ENCODE measurements around the gene FKBP1A.

DNA sequence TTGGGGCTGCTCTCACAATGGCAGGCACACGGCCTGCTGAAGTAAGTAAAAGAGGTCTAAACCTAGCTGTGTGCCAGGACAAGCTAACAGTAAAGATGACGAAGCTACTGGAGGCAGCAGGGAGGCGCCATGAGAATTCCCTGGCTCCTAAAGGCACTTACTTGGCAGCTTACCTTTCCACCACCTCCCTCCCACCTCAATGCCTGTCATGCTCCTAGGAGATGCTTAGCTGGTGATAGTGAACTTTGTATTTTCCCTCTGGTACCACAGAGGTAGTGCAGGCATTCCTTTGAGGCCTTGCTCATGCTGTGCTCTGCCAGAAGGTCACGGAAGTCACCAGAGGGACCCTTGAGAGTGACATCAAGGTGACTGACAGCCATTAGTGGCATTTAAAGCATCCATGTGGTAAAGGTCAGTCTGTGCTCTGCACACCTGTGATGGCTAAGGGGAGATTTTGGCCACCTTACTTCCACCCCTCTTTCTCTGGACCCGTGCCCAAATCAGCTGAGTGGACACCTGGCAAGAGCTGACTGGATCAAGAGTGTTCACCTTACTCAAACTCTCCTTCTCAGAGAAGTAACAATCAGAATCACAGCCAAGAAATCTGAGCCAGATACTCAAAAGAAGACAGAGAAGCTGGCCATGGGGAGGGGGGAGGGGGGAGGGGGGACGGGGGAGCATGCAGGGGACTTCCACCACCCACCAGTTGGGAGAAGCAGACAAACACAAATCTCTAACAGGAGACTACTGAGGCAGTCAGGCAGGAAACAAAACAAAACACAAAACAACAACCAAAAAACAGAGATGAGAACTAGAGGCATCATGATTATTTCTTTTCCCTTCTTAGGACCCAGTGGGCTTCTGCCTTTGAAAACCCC is 2.9 kb downstream of the FKBP1A start:
- TF ChIP-seq, protein P1, sequence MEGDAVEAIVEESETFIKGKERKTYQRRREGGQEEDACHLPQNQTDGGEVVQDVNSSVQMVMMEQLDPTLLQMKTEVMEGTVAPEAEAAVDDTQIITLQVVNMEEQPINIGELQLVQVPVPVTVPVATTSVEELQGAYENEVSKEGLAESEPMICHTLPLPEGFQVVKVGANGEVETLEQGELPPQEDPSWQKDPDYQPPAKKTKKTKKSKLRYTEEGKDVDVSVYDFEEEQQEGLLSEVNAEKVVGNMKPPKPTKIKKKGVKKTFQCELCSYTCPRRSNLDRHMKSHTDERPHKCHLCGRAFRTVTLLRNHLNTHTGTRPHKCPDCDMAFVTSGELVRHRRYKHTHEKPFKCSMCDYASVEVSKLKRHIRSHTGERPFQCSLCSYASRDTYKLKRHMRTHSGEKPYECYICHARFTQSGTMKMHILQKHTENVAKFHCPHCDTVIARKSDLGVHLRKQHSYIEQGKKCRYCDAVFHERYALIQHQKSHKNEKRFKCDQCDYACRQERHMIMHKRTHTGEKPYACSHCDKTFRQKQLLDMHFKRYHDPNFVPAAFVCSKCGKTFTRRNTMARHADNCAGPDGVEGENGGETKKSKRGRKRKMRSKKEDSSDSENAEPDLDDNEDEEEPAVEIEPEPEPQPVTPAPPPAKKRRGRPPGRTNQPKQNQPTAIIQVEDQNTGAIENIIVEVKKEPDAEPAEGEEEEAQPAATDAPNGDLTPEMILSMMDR (IDR thresholded peaks at IDR 0.05) = no peak
- TF ChIP-seq POLR2A (IDR thresholded peaks at IDR 0.05) (no peak), EP300 (IDR thresholded peaks at IDR 0.05) (no peak), POLR2AphosphoS5 (IDR thresholded peaks at IDR 0.05) (no peak)

All from stomach (tissue), 4 donors.